GM18873 (cell line): Measurements from ENCODE around the gene C11orf98.
"Not testable (repeated sequence)": the region's sequence is repeated elsewhere in the genome, so short reads cannot be mapped to it uniquely, and the experiment has no call there.

Experiments used
- ATAC-seq: cut with Tn5 transposase; IDR thresholded peaks from one replicate; pipeline ENCODE4 v1.9.1; 2021; ENCODE audit warnings: mild to moderate bottlenecking, moderate library complexity, moderate number of reproducible peaks; ENCODE audit not compliant: unreplicated experiment, low FRiP score

The C11orf98 gene

GRCh38 chr11:62687508-62688396, 22.7 kb upstream of the C11orf98 start:
- ATAC-seq = no peak

GRCh38 chr11:62682518-62682917, 17.5 kb upstream of the C11orf98 start:
- no peak for ATAC-seq

GRCh38 chr11:62680825-62681240, 15.8 kb upstream of the C11orf98 start:
- no peak for ATAC-seq

- ATAC-seq = peak; percentile 45
These were observed 14.0 kb upstream of the C11orf98 start, which contains the start of gene UBXN1 for GRCh38 chr11:62678770-62679696. TSS of gene UBXN1 (minus strand) at chr11:62679073. CDS start at chr11:62678923, 150 bp downstream.

GRCh38 chr11:62678433-62678769, 13.4 kb upstream of the C11orf98 start:
- no peak for ATAC-seq

GRCh38 chr11:62677714-62678113, 12.7 kb upstream of the C11orf98 start:
- ATAC-seq = no peak

- ATAC-seq = no peak
These were observed 12.1 kb upstream of the C11orf98 start for GRCh38 chr11:62677156-62677555.

GRCh38 chr11:62676698-62677097, 11.7 kb upstream of the C11orf98 start:
- ATAC-seq = no peak

- not testable (repeated sequence) for ATAC-seq
These were observed 10.4 kb upstream of the C11orf98 start for GRCh38 chr11:62675415-62675814.

- ATAC-seq = no peak
These were observed 8.2 kb upstream of the C11orf98 start for GRCh38 chr11:62673196-62673525.

GRCh38 chr11:62671608-62672389, 6.8 kb upstream of the C11orf98 start, which contains the start of the genes LBHD1 and UQCC3:
TSS of gene LBHD1 (minus strand) at chr11:62672267. CDS start at chr11:62670031, 2,236 bp downstream.
TSS of gene UQCC3 (plus strand) at chr11:62671673. CDS start at chr11:62671746, 73 bp downstream.
- no peak for ATAC-seq

GRCh38 chr11:62671236-62671607, 6.2 kb upstream of the C11orf98 start:
- no peak for ATAC-seq

- ATAC-seq = no peak
These were observed 4.6 kb upstream of the C11orf98 start for GRCh38 chr11:62669420-62670161.

- no peak for ATAC-seq
These were observed 2.5 kb upstream of the C11orf98 start for GRCh38 chr11:62667460-62667859.

- no peak for ATAC-seq
These were observed 1.4 kb upstream of the C11orf98 start for GRCh38 chr11:62666259-62666926.

- peak; percentile 12 for ATAC-seq
These were observed 719 bp upstream of the C11orf98 start for GRCh38 chr11:62665599-62666258.

- ATAC-seq = peak; percentile 12
These were observed 470 bp downstream of the C11orf98 start for GRCh38 chr11:62664405-62665074.

GRCh38 chr11:62656796-62657429, 8.1 kb downstream of the C11orf98 start:
- no peak for ATAC-seq
